GM21825 (cell line): ENCODE results near the gene AHDC1.
A peak's percentile ranks its signal among the peaks of the same experiment; 100 is the strongest.
"Not testable (repeated sequence)": the region's sequence is repeated elsewhere in the genome, so short reads cannot be mapped to it uniquely, and the experiment has no call there.

Experiments
- ATAC-seq: cut with Tn5 transposase; IDR thresholded peaks from one replicate; pipeline ENCODE4 v1.9.1; 2021; ENCODE audit warnings: mild to moderate bottlenecking, moderate library complexity; ENCODE audit not compliant: unreplicated experiment

AHDC1 gene

GRCh38 chr1:27603681-27604578 lies at the start of gene AHDC1:
Gene AHDC1, minus strand, starts transcription at chr1:27604144. Its CDS starts 52,029 bp downstream, at chr1:27552115.
- ATAC-seq = peak; percentile 43

- ATAC-seq = no peak
Observed at GRCh38 chr1:27652111-27652864, 48.3 kb upstream of the AHDC1 start.

DNA sequence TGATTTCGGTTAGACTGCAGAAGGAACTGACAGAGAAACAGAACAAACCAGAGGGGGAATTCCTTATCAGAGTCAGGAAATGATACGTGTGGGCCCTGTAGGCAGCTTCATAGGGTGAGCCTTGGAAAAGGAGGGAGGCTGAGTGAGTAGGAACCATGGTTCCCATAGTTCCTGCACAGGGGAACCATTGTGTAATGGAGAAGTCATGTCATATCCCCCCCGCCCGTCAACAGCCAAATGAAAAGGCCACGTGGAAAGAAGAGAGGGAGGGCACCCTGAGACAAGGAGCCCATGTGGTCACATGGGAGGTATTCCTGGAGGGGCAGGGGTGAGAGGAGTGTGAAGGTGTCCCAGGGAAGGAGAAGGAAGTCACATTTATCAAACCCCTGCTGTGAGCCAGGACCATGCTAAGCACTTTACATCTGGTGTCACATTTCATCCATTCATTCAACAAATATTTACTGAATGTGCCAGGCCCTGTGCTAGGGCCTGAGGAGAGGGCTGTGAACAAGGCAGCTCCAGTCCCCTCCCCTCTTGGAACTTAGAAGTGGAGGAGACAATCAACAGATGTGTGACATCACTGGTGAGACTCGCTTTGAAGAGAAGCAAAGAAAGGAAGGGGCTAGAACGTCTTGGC lies 46.7 kb upstream of the AHDC1 start:
- no peak for ATAC-seq

GRCh38 chr1:27650171-27650538 lies 46.2 kb upstream of the AHDC1 start:
- ATAC-seq = no peak

- no peak for ATAC-seq
Observed at GRCh38 chr1:27649306-27649635, 45.3 kb upstream of the AHDC1 start.

DNA sequence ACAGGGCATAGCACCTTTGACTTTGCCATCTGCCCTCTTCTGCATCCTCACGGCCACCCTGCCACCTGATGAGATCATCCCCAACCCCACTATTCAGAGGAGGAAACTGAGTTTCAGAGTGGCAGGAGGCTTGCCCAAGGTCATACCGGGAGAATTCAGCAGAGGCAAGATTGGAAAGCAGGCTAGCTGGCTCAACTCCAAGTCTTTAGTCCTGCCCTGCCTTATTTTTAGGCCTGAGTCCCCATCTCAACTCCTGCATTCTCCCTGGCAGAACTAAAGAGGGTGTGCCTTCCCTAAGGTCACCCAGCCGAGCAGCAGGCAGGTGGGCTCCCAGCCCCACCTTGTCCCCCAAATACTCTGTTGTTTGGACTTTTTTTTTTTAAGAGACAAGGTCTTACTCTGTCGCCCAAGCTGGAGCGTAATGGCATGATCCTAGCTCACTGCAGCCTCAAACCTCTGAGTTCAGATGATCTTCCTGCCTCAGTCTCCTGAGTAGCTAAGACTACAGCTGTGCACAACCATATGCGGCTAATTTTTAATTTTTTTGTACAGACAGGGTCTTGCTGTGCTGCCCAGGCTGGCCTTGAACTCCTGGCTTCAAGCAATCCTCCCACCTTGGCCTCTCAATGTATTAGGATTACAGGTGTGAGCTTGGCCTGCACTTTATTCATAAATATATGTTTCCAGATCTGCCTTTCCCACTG lies 44.8 kb upstream of the AHDC1 start:
- ATAC-seq = no peak

DNA sequence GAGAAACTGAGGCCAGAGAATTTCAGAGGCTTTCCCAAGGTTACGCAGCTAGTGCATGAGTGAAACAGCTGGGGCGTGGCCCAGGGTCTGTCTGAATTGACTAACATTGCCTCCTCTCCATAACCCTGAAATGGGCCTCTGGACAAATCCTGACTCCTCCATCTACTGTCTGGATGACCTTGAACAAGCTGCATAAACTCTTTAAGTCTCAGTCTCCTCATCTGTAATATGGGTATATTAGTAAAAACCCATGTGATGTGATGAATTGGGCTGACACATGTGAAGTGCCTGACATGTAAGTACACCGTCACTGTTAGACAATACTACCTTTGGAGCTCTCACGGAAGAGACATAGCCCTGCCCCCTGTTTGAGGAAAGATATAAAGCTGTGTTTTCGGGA lies 43.4 kb upstream of the AHDC1 start:
- no peak for ATAC-seq

DNA sequence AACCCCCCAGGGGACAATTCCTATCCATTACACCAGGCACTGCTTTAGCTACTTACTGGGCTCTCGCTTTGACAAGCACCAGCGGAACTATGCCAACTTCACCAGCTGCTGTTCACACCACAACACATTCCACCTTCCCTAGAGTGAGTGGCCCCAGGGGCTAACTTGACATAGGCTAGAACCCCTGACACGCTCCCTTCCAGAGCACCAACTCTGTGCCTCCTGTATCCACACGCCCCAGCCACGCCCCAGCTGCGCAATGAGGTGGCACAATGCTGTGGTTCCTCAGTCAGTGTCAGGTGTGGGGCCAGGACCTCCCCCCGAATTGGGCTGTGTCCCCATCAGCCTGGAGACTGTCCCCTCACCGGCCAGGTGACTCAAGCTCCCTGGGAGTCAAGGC lies 42.7 kb upstream of the AHDC1 start:
- no peak for ATAC-seq

DNA sequence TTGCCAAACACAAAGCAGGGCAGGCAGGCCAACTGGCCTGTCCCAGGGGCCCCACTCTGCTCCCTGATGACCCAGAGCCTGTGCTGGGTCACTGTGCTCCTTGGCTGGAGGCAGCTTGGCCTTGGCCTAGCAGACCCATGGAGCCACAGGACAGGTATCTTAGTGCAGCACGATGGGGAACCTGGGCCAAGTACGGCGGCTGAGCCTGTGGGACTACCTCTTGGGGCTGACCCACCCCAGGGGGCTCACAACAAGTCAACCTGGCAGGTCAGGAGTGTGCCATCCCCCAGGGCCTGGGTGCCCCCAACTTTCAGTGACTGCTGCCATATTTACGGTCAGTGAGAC lies 41.1 kb upstream of the AHDC1 start:
- no peak for ATAC-seq

- no peak for ATAC-seq
Observed at GRCh38 chr1:27644369-27645070, 40.6 kb upstream of the AHDC1 start.

- no peak for ATAC-seq
Observed at GRCh38 chr1:27643600-27644368, 39.8 kb upstream of the AHDC1 start.

DNA sequence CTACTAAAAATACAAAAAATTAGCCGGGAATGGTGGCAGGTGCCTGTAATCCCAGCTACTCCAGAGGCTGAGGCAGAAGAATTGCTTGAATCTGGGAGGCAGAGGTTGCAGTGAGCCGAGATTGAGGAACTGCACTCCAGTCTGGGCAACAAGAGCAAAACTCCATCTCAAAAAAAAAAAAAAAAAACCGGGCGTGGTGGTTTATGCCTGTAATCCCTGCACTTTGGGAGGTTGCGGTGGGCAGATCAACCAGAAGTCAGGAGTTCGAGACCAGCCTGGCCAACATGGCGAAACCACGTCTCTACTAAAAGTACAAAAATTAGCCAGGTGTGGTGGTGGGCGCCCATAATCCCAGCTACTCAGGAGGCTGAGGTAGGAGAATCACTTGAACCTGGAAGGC lies 36.6 kb upstream of the AHDC1 start:
- not testable (repeated sequence) for ATAC-seq

DNA sequence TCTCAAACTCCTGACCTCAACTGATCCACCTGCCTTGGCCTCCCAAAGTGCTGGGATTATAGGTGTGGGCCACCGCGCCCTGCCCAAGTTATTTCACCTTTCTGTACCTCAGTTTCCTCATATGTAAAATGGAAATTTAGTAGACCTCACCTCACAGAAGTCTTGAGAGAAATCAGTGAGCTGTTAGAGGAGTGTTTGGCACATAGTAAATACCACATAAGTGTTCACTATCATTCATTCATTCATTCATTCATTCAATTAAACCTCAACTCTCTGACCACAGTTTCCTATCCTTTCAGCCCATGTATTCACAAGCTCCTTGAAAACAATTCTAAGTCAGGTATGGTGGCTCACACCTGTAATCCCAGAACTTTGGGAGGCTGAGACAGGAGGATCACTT lies 34.9 kb upstream of the AHDC1 start:
- ATAC-seq = no peak

DNA sequence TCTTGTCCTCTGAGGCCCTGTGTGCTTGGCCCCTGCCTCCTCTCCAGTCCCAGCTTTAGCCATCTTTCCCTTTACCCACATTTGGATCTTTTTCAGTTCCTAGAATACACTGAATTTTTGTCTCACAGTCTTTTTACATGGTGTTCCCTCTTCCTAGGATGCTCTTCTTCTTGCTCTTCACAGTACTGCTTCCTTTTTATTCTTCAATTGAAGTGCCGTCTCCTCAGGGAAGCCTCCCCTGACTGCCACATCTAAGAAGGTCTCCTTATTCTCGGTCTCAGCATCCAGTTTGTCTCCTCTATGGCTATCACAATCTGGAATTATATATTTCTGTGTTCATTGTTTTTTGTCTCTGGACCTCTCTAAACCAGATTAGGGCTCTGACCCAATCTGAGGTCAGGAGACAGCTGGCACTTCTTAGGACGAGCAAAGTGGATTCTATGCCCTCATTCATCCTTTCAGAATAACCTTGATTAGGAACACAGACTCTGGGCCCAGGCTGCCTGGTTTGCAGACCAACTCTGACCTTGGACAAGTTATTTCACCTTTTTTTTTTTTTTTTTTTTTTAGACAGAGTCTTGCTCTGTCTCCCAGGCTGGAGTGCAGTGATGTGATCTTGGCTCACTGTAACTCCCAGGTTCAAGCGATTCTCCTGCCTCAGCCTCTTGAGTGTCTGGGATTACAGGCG lies 34.2 kb upstream of the AHDC1 start:
- ATAC-seq = no peak

DNA sequence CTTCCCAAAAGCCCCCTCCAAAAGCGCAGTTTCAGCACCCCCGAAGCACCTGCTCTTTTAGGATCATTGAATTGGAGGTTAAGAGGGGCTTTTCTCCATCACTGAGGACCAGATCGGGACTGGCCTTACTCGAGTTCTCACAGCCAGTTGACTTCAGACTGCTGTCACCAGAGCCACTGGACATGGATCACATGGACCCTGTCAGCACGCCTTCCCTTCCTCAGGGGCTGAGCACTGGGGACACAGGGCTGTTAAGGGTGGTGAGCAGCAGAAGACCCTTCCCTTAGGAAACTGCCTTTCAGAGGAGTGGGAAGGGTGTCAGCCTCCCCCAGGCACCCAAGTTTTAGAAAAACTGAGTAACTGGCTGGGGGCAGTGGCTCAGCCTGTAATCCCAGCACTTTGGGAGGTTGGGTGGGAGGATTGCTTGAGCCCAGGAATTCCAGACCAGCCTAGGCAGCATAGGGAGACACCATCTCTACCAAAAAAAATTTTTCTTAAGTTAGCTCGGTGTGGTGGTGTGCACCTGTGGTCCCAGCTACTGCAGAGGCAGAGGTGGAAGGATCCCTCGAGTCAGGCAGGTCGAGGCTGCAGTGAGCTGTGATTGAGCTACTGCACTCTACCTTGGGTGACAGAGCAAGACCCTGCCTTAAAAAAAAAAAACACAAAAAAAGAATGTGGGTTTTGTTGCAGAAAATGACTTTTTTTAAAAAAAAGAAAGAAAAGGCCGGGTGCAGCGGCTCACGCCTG lies 31.6 kb upstream of the AHDC1 start:
- no peak for ATAC-seq

GRCh38 chr1:27634985-27635367 lies 31.0 kb upstream of the AHDC1 start, which contains the start of gene FGR:
Gene FGR, minus strand, starts transcription at chr1:27635185. Its CDS starts 11,269 bp downstream, at chr1:27623916.
- no peak for ATAC-seq

DNA sequence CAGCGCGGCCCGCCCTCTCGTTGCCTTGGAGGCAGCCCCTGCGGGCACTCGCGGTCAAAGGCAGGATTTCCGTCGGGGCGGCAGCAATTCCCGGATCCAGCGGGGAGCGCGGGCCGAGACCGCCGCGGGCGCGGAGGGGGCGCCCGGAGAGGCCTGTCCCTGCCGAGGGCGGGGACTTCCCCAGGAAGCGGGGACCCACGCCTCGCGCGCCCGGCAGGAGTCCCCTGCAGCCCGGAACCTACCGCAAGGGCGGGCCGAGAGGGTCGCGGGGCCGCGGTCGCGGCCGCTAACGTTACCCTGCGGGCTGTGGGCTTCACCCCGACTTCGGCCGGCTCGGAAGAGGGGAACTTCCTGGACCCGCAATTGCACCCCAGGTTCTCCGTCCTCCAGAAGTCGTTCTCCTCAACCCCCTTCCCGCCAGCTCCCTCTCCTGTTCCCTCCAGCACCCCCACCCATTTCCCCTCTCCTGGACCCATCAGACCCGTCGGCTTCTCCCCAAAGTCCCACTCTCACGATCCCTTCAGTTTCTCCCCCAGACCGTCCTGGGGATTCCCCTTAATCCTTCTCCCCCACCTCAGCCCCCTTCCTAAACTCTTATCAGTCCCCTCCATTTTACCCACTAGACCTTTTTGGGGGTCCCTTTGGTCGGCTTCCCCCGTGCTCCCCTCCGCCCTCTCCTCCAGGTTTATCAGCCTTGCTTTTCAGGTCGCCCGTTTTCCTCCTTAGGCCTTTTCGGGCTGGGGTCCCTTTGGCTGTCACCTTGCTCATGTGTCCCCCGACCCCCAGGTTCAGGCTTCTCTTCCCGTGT lies 30.4 kb upstream of the AHDC1 start:
- no peak for ATAC-seq
